Measurements from ENCODE around the gene ZNF844. TPM values are rescaled to one million over a fixed set of nuclear protein-coding genes. Genes with fewer than 3 reads are reported as not detected.

Gene ZNF844
- total and polyA plus RNA-seq, 8 donors, result 2.1 to 12.4 (median 4.9) TPM

DNA sequence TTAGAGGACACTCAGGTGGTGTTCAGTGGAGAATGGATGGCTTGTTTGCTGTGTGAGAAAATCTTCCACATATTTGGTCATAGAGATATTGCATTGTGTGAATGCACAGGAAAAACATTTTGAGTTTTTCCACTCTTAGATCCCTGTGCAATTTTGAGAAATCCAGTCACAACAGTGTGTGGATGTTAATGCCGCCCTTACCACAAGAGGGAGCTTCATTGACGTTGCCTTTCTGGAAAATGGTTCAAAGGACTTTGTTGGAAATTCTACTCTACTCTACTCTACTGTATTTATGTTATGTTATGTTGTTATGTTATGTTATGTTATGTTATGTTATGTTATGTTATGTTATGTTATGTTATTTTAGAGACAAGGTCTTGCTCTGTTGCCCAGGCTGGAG lies 62.2 kb downstream of the ZNF844 start:
- ATAC-seq (peak; percentile 38 to 72 (median 52)), DNase-seq (peak in 1 of 6 donors; percentile 22), FAIRE-seq (no peak)
- no peaks in the 10 kb centered on the region for H3K4me1 ChIP-seq
- 16 to 27% methylated on average over 2 of the region's 2 CpGs for WGBS, 2 donors
- no peak overlapping the region for H3K4me3 ChIP-seq
- no peaks in the 10 kb centered on the region for H3K36me3 ChIP-seq
- intact Hi-C loops (cut with DNase I), result no loop called here
- TF ChIP-seq CTCF (IDR thresholded peaks at IDR 0.05), result peak; percentile 21 to 50 (median 30)
- H3K9me3 ChIP-seq, result no peaks in the 10 kb centered on the region
- H3K27me3 ChIP-seq, result no peaks in the 10 kb centered on the region
- H3K27ac ChIP-seq, result no peak overlapping the region

Other genes with a start within 250 kb of the ZNF844 start
- 1 to 10 TPM; 2.2 to 8.0 (median 2.8) TPM for gene ZNF439, start 216.0 kb upstream of the ZNF844 start, total RNA-seq
- gene ZNF439, start 216.0 kb upstream of the ZNF844 start, polyA plus RNA-seq, result 1 to 10 TPM; 7.4 to 7.5 TPM
- 10 to 100 TPM in 1 of 6 donors, 1 to 10 TPM in 5; 4.4 to 13.6 (median 6.4) TPM for gene ZNF69, start 176.9 kb upstream of the ZNF844 start, total RNA-seq
- 10 to 100 TPM; 10.1 to 13.8 TPM for gene ZNF69, start 176.9 kb upstream of the ZNF844 start, polyA plus RNA-seq
- 10 to 100 TPM in 1 of 6 donors, 1 to 10 TPM in 5; 6.5 to 10.9 (median 7.7) TPM for gene ZNF700, start 139.6 kb upstream of the ZNF844 start, total RNA-seq
- gene ZNF700, start 139.6 kb upstream of the ZNF844 start, polyA plus RNA-seq, result 10 to 100 TPM; 14.9 to 22.7 TPM
- 1 to 10 TPM; 1.5 to 4.5 (median 2.4) TPM for gene ZNF763, start 99.7 kb upstream of the ZNF844 start, total RNA-seq
- gene ZNF763, start 99.7 kb upstream of the ZNF844 start, polyA plus RNA-seq, result 1 to 10 TPM; 3.6 to 5.9 TPM
- 1 to 10 TPM; 3.7 to 6.5 (median 4.4) TPM for gene ZNF433, start 29.1 kb upstream of the ZNF844 start, total RNA-seq
- 1 to 10 TPM; 7.1 to 9.9 TPM for gene ZNF433, start 29.1 kb upstream of the ZNF844 start, polyA plus RNA-seq
- under 1 TPM; 0.19 to 0.87 (median 0.46) TPM for gene ZNF878, start 11.8 kb upstream of the ZNF844 start, total RNA-seq
- under 1 TPM; 0.19 to 0.23 TPM for gene ZNF878, start 11.8 kb upstream of the ZNF844 start, polyA plus RNA-seq
- gene ZNF20, start 75.6 kb downstream of the ZNF844 start, total RNA-seq, result 1 to 10 TPM in 3 of 6 donors, under 1 TPM in 3; 0.63 to 3.3 (median 1.4) TPM
- gene ZNF20, start 75.6 kb downstream of the ZNF844 start, polyA plus RNA-seq, result 1 to 10 TPM; 2.2 to 2.8 TPM
- 1 to 10 TPM; 1.9 to 4.3 (median 2.7) TPM for gene ZNF625, start 92.0 kb downstream of the ZNF844 start, total RNA-seq
- gene ZNF625, start 92.0 kb downstream of the ZNF844 start, polyA plus RNA-seq, result 1 to 10 TPM; 1.3 to 1.4 TPM
- 1 to 10 TPM; 2.1 to 5.8 (median 4.9) TPM for gene ZNF136, start 98.4 kb downstream of the ZNF844 start, total RNA-seq
- gene ZNF136, start 98.4 kb downstream of the ZNF844 start, polyA plus RNA-seq, result 1 to 10 TPM; 2.0 to 4.5 TPM
- 10 to 100 TPM in 1 of 6 donors, 1 to 10 TPM in 5; 5.7 to 10.2 (median 7.9) TPM for gene ZNF44, start 230.2 kb downstream of the ZNF844 start, total RNA-seq
- 10 to 100 TPM in 1 of 2 donors, 1 to 10 TPM in 1; 8.1 to 14.2 TPM for gene ZNF44, start 230.2 kb downstream of the ZNF844 start, polyA plus RNA-seq

Measured in pancreas (tissue), 10 donors.